ENCODE measurements around the gene GUCY2F.

Gene GUCY2F

DNA sequence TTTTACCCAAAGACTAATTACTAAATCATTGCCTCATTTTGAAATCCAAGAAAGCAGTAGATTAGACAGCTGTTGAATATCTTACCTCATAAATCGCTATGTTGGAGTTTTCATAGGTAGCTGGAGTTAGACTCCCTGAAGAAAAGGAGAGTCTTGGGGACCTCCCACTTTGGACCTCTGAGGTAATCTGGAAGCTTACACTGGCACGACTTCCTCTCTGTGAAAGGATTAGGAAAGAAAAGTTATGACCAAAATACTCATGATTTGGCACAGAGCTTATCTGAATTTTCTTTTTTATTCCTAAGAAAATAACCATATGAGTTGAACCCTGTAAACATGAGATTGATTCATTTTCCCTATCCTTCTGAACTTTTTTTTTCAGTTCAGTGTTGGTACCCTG lies 40.6 kb downstream of the GUCY2F start:
- H4K20me1 ChIP-seq (ENCODE audit: insufficient read depth, low read length), result no peaks in the 10 kb centered on the region
- no peaks in the 10 kb centered on the region for H3K79me2 ChIP-seq (ENCODE audit: insufficient read depth, low read length)
- no peaks in the 10 kb centered on the region for H3K9me2 ChIP-seq (ENCODE audit: low read depth, low read length)
- no peaks in the 10 kb centered on the region for H3F3A ChIP-seq (ENCODE audit: insufficient read depth, low read length)
- H3K36me3 ChIP-seq (ENCODE audit: insufficient read depth, low read length), result no peaks in the 10 kb centered on the region
- TF ChIP-seq EZH2 (IDR thresholded peaks at IDR 0.05; ENCODE audit: borderline replicate concordance, low read length), result no peak
- TF ChIP-seq, protein P1, sequence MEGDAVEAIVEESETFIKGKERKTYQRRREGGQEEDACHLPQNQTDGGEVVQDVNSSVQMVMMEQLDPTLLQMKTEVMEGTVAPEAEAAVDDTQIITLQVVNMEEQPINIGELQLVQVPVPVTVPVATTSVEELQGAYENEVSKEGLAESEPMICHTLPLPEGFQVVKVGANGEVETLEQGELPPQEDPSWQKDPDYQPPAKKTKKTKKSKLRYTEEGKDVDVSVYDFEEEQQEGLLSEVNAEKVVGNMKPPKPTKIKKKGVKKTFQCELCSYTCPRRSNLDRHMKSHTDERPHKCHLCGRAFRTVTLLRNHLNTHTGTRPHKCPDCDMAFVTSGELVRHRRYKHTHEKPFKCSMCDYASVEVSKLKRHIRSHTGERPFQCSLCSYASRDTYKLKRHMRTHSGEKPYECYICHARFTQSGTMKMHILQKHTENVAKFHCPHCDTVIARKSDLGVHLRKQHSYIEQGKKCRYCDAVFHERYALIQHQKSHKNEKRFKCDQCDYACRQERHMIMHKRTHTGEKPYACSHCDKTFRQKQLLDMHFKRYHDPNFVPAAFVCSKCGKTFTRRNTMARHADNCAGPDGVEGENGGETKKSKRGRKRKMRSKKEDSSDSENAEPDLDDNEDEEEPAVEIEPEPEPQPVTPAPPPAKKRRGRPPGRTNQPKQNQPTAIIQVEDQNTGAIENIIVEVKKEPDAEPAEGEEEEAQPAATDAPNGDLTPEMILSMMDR (IDR thresholded peaks at IDR 0.05; ENCODE audit: low read length), result no peak
- H3K4me2 ChIP-seq (ENCODE audit: low read length), result no peak overlapping the region
- no peak overlapping the region for H3K4me3 ChIP-seq (ENCODE audit: low read depth, low read length, poor library complexity, severe bottlenecking)
- no peaks in the 10 kb centered on the region for H3K9me3 ChIP-seq (ENCODE audit: low read length)
- no peaks in the 10 kb centered on the region for H3K4me1 ChIP-seq (ENCODE audit: insufficient read depth, low read length, severe bottlenecking)
- no peak overlapping the region for H2AFZ ChIP-seq (ENCODE audit: low read length)
- H3K9ac ChIP-seq (ENCODE audit: low read length), result no peak overlapping the region
- no peak overlapping the region for H3K27ac ChIP-seq (ENCODE audit: low read depth, low read length, poor library complexity, severe bottlenecking)
- H3K27me3 ChIP-seq (ENCODE audit: insufficient read depth, low read length), result no peaks in the 10 kb centered on the region

DNA sequence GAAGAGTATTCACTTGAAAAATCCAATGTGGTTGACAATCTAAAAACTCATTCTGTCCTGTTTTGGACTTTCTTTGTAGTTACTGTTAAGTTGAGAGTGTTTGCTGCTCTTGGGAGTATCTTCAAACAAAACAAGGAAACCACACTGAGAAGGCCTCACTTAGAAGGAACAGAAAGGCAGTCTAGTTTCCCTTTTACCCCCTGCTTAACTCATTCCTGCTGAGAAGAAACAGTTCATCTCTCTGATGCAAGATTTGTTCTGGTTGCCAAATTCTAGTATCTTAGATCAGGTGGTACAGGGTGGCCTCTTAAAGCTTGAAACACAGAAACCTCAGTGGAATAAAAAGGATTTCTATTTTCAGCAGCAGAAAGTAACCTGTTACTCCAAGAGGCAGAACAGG lies 41.4 kb downstream of the GUCY2F start:
- Histone ChIP-seq H2AFZ (ENCODE audit: low read length) (no peak overlapping the region), H4K20me1 (ENCODE audit: insufficient read depth, low read length) (no peaks in the 10 kb centered on the region), H3F3A (ENCODE audit: insufficient read depth, low read length) (no peaks in the 10 kb centered on the region), H3K9me3 (ENCODE audit: low read length) (no peaks in the 10 kb centered on the region), H3K36me3 (ENCODE audit: insufficient read depth, low read length) (no peaks in the 10 kb centered on the region), H3K9ac (ENCODE audit: low read length) (no peak overlapping the region), H3K4me1 (ENCODE audit: insufficient read depth, low read length, severe bottlenecking) (no peaks in the 10 kb centered on the region), H3K4me2 (ENCODE audit: low read length) (no peak overlapping the region), H3K27me3 (ENCODE audit: insufficient read depth, low read length) (no peaks in the 10 kb centered on the region), H3K79me2 (ENCODE audit: insufficient read depth, low read length) (no peaks in the 10 kb centered on the region), H3K9me2 (ENCODE audit: low read depth, low read length) (no peaks in the 10 kb centered on the region), H3K27ac (ENCODE audit: low read depth, low read length, poor library complexity, severe bottlenecking) (no peak overlapping the region), H3K4me3 (ENCODE audit: low read depth, low read length, poor library complexity, severe bottlenecking) (no peak overlapping the region)
- TF ChIP-seq EZH2 (IDR thresholded peaks at IDR 0.05; ENCODE audit: borderline replicate concordance, low read length), result no peak
- TF ChIP-seq, protein P1 (IDR thresholded peaks at IDR 0.05; ENCODE audit: low read length), result no peak

DNA sequence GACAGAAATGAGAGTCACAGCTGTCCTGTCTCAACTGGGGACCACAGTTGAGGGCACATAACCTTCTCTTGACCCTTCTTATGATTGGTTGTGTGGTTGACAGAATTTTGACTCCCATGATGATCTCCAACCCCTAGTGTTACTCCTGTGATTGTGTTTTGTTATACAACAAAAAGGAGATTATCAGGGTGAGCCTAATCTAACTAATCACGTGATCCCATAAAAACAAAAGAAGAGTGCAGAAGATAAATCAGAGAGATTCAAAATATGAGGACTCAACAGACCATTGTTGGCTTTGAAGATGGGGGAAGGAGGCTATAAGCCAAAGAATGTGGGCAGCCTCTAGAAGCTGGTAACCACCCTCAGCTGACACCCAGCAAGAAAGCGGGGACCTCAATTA lies 72.7 kb downstream of the GUCY2F start:
- Histone ChIP-seq H3K9me3 (ENCODE audit: low read length) (no peaks in the 10 kb centered on the region), H3K27me3 (ENCODE audit: insufficient read depth, low read length) (no peaks in the 10 kb centered on the region), H2AFZ (ENCODE audit: low read length) (no peak overlapping the region), H3K36me3 (ENCODE audit: insufficient read depth, low read length) (no peaks in the 10 kb centered on the region), H3K4me1 (ENCODE audit: insufficient read depth, low read length, severe bottlenecking) (no peaks in the 10 kb centered on the region), H3K4me2 (ENCODE audit: low read length) (no peak overlapping the region), H3F3A (ENCODE audit: insufficient read depth, low read length) (no peaks in the 10 kb centered on the region), H3K9me2 (ENCODE audit: low read depth, low read length) (no peaks in the 10 kb centered on the region), H3K79me2 (ENCODE audit: insufficient read depth, low read length) (no peaks in the 10 kb centered on the region), H3K4me3 (ENCODE audit: low read depth, low read length, poor library complexity, severe bottlenecking) (no peak overlapping the region), H4K20me1 (ENCODE audit: insufficient read depth, low read length) (no peaks in the 10 kb centered on the region), H3K27ac (ENCODE audit: low read depth, low read length, poor library complexity, severe bottlenecking) (no peak overlapping the region), H3K9ac (ENCODE audit: low read length) (no peak overlapping the region)
- no peak for TF ChIP-seq EZH2 (IDR thresholded peaks at IDR 0.05; ENCODE audit: borderline replicate concordance, low read length)
- TF ChIP-seq, protein P1 (IDR thresholded peaks at IDR 0.05; ENCODE audit: low read length), result no peak

Data from OCI-LY1 (cell line).